ENCODE data around the gene TNS1.

The TNS1 gene

GRCh38 chr2:217870528-217871011, 132.2 kb downstream of the TNS1 start:
- no peak for DNase-seq (ENCODE audit: low read depth)

- no peak for DNase-seq (ENCODE audit: low read depth)
These were observed 133.9 kb downstream of the TNS1 start for GRCh38 chr2:217868911-217869334.

GRCh38 chr2:217868265-217868892, 134.4 kb downstream of the TNS1 start:
- DNase-seq (ENCODE audit: low read depth) = no peak

GRCh38 chr2:217866457-217866856, 136.3 kb downstream of the TNS1 start:
- DNase-seq (ENCODE audit: low read depth) = no peak

GRCh38 chr2:217864963-217865772, 137.6 kb downstream of the TNS1 start:
- no peak for DNase-seq (ENCODE audit: low read depth)

GRCh38 chr2:217863883-217864282, 138.9 kb downstream of the TNS1 start:
- no peak for DNase-seq (ENCODE audit: low read depth)

GRCh38 chr2:217861334-217861877, 141.4 kb downstream of the TNS1 start:
- no peak for DNase-seq (ENCODE audit: low read depth)

GRCh38 chr2:217859926-217860325, 142.9 kb downstream of the TNS1 start:
- DNase-seq (ENCODE audit: low read depth) = no peak

GRCh38 chr2:217858519-217859491, 144.0 kb downstream of the TNS1 start:
- DNase-seq (ENCODE audit: low read depth) = no peak

GRCh38 chr2:217857624-217858506, 144.9 kb downstream of the TNS1 start:
- DNase-seq (ENCODE audit: low read depth) = no peak

GRCh38 chr2:217856871-217857270, 145.9 kb downstream of the TNS1 start:
- no peak for DNase-seq (ENCODE audit: low read depth)

- no peak for DNase-seq (ENCODE audit: low read depth)
These were observed 146.6 kb downstream of the TNS1 start for GRCh38 chr2:217856159-217856558.

GRCh38 chr2:217854684-217855420, 147.9 kb downstream of the TNS1 start:
- no peak for DNase-seq (ENCODE audit: low read depth)

GRCh38 chr2:217853961-217854360, 148.8 kb downstream of the TNS1 start:
- DNase-seq (ENCODE audit: low read depth) = no peak

- no peak for DNase-seq (ENCODE audit: low read depth)
These were observed 149.4 kb downstream of the TNS1 start for GRCh38 chr2:217853301-217853881.

GRCh38 chr2:217852555-217853211, 150.1 kb downstream of the TNS1 start:
- DNase-seq (ENCODE audit: low read depth) = no peak

- DNase-seq (ENCODE audit: low read depth) = no peak
These were observed 151.4 kb downstream of the TNS1 start for GRCh38 chr2:217851191-217852020.

Measured in stimulated activated CD8-positive, alpha-beta memory T cell treated with anti-CD3 and anti-CD28 coated beads, Interleukin-12 subunit alpha, Interleukin-12 subunit beta, amount 100 ng/mL, for 1 hour (primary cell).